AG09319 (cell line): ENCODE data around the gene YIPF1.

ENCODE experiments used
- DNase-seq: peaks from one replicate; pipeline ENCODE4 v3.0.0-alpha.2; 2010; ENCODE audit warnings: low read depth; ENCODE audit errors: extremely low read depth
- CTCF ChIP-seq: IDR thresholded peaks from 2 replicates; pipeline ENCODE4 v1.5.1; 2011; ENCODE audit warnings: low read depth, mild to moderate bottlenecking, inconsistent platforms, low read length, moderate library complexity

The YIPF1 gene

DNA sequence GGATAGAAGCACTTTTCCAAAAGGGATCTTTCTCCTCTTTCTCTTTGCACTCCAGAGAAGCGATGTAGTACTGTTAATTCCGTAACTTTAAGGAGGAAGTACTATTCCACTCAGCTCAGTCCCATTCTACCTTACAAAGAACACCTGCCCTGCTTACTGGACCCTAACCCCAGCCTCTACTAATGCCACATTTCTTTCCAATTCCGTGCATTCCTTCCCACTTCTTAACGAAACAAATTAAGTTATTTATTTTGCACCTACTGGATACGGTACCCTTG is 52.0 kb downstream of the YIPF1 start:
- DNase-seq: no peak
- TF ChIP-seq CTCF: no peak

DNA sequence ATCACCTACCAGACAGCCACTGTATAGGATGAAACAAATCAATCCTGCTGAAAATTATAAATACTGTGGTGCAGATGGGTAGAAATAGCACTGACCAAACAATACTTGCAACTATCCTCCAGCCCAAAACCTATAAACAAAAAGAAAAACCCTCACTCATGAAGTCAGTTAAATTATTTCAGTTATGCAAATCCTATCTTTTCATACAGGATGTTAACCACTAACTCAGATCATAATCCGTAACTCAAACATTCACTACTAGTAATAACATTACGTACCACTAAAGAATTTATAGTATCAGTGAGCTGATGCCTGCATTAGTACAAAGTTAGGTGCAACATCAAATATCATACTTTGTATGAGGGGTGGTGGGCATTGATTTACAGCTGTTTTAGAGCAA is 54.1 kb downstream of the YIPF1 start:
- no peak for DNase-seq

DNA sequence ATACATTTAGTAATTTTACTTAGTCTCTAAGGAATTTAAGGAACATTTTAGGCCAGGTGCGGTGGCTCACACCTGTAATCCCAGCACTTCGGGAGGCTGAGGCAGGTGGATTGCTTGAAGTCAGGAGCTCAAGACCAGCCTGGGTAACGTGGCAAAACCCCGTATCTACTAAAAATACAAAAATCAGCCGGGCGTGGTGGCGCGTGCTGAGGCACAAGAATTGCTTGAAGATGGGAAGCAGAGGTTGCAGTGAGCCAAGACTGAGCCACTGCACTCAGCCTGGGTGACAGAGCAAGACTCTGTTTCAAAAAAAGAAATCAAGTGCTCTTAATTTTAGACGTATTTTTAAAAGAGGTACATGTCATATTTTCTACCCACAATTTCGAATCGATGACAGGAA is 54.8 kb downstream of the YIPF1 start:
- no peak for DNase-seq
- no peak for TF ChIP-seq CTCF

More for the DNA sequence above, 54.1 kb downstream of the YIPF1 start:
- TF ChIP-seq CTCF: no peak

DNA sequence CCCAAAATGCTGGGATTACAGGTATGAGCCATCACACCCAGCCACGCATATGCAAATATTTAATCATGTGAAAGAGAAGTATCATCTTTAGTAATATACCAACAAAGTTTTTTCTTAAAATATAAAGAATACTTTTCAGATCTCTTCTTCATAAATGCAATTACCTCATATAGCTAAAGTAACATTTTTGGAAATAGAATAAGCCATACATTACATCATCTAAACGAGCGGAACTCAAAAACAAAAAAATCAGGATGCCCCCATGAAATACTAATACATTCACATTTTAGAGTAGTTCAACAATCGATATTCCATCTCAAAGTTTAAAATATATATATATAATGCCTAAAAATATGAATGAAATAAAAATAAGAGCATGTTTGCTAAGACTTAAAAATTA is 56.2 kb downstream of the YIPF1 start:
- DNase-seq: no peak

DNA sequence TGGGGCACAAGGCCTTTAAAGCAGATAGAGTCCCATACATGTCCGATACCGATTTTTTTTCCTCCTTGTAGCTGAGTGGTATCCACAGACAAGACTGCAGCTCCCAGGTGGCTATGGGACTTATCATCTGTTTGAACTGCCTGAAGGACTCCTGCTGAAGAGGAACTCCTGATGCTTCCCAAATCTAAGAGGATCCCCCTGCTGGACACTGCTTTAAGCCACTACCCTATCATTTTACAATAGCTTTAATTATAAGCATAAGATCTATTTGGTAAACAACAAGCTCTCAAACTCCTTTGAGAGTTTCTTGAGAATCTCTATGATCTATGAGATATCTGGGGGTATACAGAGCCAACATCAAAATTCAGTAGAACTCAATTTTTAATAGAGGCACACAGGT is 63.2 kb downstream of the YIPF1 start:
- peak; percentile 34 for TF ChIP-seq CTCF

More for the DNA sequence above, 56.2 kb downstream of the YIPF1 start:
- TF ChIP-seq CTCF: no peak

GRCh38 chr1:53825306-53825705 is 64.3 kb downstream of the YIPF1 start:
- no peak for TF ChIP-seq CTCF
- DNase-seq: no peak

More for the DNA sequence above, 63.2 kb downstream of the YIPF1 start:
- peak; percentile 15 for DNase-seq

DNA sequence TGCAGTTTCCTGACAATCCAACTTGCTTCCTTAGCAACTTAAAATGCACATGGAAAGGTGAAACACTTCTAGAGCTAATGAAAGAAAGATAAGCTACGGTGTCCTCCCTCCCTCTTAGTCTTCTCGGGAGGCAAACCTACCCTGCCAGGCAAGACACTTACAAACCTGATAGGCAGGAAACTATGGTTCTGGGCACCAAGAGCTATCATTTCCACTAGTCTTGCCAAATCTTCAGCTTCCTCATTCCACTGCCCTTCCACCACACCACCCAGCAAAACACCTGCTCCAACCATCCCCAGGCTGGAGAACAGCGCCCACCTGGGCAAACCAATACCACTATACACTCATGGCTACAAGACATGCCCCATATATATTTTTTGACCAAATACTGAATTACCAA is 66.7 kb downstream of the YIPF1 start:
- no peak for DNase-seq

More for the DNA sequence above, 66.7 kb downstream of the YIPF1 start:
- no peak for TF ChIP-seq CTCF
